Stomach (tissue), 4 donors: ENCODE data around the gene ZC3H10.

ENCODE experiments used
- EP300 ChIP-seq: sonication (generic); formaldehyde crosslinking; IDR thresholded peaks from one replicate; pipeline ENCODE4 v1.6.1; 2017; ENCODE audit warnings: antibody characterized with exemption
- POLR2A ChIP-seq, 4 donors: fragments of 450-650 bp; IDR thresholded peaks; one replicate each; pipeline ENCODE4 v1.6.1; 2016; ENCODE audit warnings: antibody characterized with exemption in 4 of 4, control low read depth in 2 of 4, mild to moderate bottlenecking in 1 of 4, moderate library complexity in 1 of 4
- POLR2AphosphoS5 ChIP-seq, 3 donors: sonication (generic); formaldehyde crosslinking; IDR thresholded peaks; one replicate each; pipeline ENCODE4 v1.6.1; 2016; ENCODE audit warnings: antibody characterized with exemption in 3 of 3
- TF ChIP-seq, protein P1 (sequence below), 7 experiments: fragments of 450-650 bp in 4 of 7; fragments of 200-600 bp in 3 of 7; sonication (generic) in 3 of 7; IDR thresholded peaks; one replicate each; pipeline ENCODE4 v1.5.1; 2016 to 2019; ENCODE audit warnings: antibody characterized with exemption in 7 of 7, control low read depth in 2 of 7, mild to moderate bottlenecking in 1 of 7

DNA sequence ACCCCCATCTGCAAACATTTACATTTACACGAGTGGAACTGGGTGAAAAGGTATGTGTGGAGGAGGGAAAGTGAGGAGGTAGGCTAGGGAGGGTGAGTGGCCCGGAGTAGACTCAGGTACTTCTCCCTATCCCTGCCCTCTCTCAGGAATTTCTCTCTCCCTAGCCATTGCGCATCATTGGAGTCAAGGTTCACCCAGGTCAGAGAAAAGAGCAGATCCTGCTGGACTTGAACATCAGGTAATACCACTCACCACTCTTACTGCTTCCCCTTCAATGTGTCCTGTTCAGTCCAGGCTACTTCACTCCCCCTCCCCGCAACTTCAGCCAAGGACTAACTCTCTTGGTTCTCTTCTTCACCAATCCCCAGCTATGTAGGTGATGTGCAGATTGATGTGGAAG is 12.8 kb downstream of the ZC3H10 start:
- TF ChIP-seq POLR2A (IDR thresholded peaks at IDR 0.05) (no peak), POLR2AphosphoS5 (IDR thresholded peaks at IDR 0.05) (no peak), EP300 (no peak)
- TF ChIP-seq, protein P1, sequence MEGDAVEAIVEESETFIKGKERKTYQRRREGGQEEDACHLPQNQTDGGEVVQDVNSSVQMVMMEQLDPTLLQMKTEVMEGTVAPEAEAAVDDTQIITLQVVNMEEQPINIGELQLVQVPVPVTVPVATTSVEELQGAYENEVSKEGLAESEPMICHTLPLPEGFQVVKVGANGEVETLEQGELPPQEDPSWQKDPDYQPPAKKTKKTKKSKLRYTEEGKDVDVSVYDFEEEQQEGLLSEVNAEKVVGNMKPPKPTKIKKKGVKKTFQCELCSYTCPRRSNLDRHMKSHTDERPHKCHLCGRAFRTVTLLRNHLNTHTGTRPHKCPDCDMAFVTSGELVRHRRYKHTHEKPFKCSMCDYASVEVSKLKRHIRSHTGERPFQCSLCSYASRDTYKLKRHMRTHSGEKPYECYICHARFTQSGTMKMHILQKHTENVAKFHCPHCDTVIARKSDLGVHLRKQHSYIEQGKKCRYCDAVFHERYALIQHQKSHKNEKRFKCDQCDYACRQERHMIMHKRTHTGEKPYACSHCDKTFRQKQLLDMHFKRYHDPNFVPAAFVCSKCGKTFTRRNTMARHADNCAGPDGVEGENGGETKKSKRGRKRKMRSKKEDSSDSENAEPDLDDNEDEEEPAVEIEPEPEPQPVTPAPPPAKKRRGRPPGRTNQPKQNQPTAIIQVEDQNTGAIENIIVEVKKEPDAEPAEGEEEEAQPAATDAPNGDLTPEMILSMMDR (IDR thresholded peaks at IDR 0.05): no peak
